ENCODE data around the gene ASB1.

- no peak for TF ChIP-seq ARNT (IDR thresholded peaks at IDR 0.05)
- TF ChIP-seq SUZ12 (IDR thresholded peaks at IDR 0.05), result no peak
- no peak for TF ChIP-seq TARDBP (IDR thresholded peaks at IDR 0.05)
- no peak for TF ChIP-seq FOXM1 (IDR thresholded peaks at IDR 0.05; ENCODE audit: borderline replicate concordance)
- no peak for TF ChIP-seq HDGF (IDR thresholded peaks at IDR 0.05; ENCODE audit: borderline replicate concordance)
- TF ChIP-seq FOXA1 (IDR thresholded peaks at IDR 0.05), result no peak
- no peak for TF ChIP-seq CTBP1 (IDR thresholded peaks at IDR 0.05; ENCODE audit: borderline replicate concordance)
- TF ChIP-seq FOXK2 (IDR thresholded peaks at IDR 0.05), result no peak
These were observed 22.9 kb upstream of the ASB1 start for GRCh38 chr2:238403632-238404405.
